Nephron progenitor cell (in vitro differentiated cells): ENCODE measurements around the gene HNRNPD.
"Not testable (repeated sequence)": the region's sequence is repeated elsewhere in the genome, so short reads cannot be mapped to it uniquely, and the experiment has no call there.

Experiments used
- DNase-seq: peaks from one replicate; pipeline ENCODE4 v3.0.0; 2021
- H3K27ac Mint-ChIP-seq: 2 replicates; pipeline ENCODE4 v1.8.0; 2021; ENCODE audit warnings: mild to moderate bottlenecking, moderate library complexity, mixed read lengths
- H3K27me3 Mint-ChIP-seq: 2 replicates; pipeline ENCODE4 v1.8.0; 2021; ENCODE audit warnings: mild to moderate bottlenecking, low read depth, mixed read lengths; ENCODE audit not compliant: poor library complexity
- H3K36me3 Mint-ChIP-seq: 2 replicates; pipeline ENCODE4 v1.8.0; 2021; ENCODE audit warnings: low read depth, mixed read lengths
- H3K4me1 Mint-ChIP-seq: 2 replicates; pipeline ENCODE4 v1.8.0; 2021; ENCODE audit warnings: mixed read lengths
- H3K4me3 Mint-ChIP-seq: 2 replicates; pipeline ENCODE4 v1.8.0; 2021; ENCODE audit warnings: mild to moderate bottlenecking, moderate library complexity, mixed read lengths
- H3K9me3 Mint-ChIP-seq: 2 replicates; pipeline ENCODE4 v1.8.0; 2021; ENCODE audit warnings: mild to moderate bottlenecking, moderate library complexity, mixed read lengths
- CTCF ChIP-seq: fragments of 200-600 bp; sonication (generic); IDR thresholded peaks from 2 replicates; pipeline ENCODE4 v1.5.0; 2021; ENCODE audit warnings: antibody characterized with exemption

The HNRNPD gene

GRCh38 chr4:82388405-82388804, 14.6 kb upstream of the HNRNPD start:
- no peak overlapping the region for H3K27ac Mint-ChIP-seq
- no peak overlapping the region for H3K4me3 Mint-ChIP-seq
- peaks cover 9% of the 10 kb centered on the region for H3K36me3 Mint-ChIP-seq
- no peaks in the 10 kb centered on the region for H3K4me1 Mint-ChIP-seq
- no peak for TF ChIP-seq CTCF
- peaks cover 27% of the 10 kb centered on the region for H3K9me3 Mint-ChIP-seq
- H3K27me3 Mint-ChIP-seq: peaks cover 9% of the 10 kb centered on the region
- DNase-seq: no peak

- not testable (repeated sequence) for H3K27ac Mint-ChIP-seq, DNase-seq, H3K36me3 Mint-ChIP-seq, H3K27me3 Mint-ChIP-seq, H3K4me3 Mint-ChIP-seq, H3K4me1 Mint-ChIP-seq
- H3K9me3 Mint-ChIP-seq: peaks cover 27% of the 10 kb centered on the region
Observed at GRCh38 chr4:82386312-82386711, 12.5 kb upstream of the HNRNPD start.

GRCh38 chr4:82382751-82383150, 9.0 kb upstream of the HNRNPD start:
- Mint-ChIP-seq H3K9me3 (peaks cover 28% of the 10 kb centered on the region), H3K4me1 (peaks cover 21% of the 10 kb centered on the region), H3K36me3 (peaks cover 11% of the 10 kb centered on the region), H3K27me3 (peaks cover 6% of the 10 kb centered on the region), H3K4me3 (no peak overlapping the region), H3K27ac (no peak overlapping the region)
- no peak for DNase-seq
- TF ChIP-seq CTCF: no peak

- H3K27me3 Mint-ChIP-seq: peaks cover 3% of the 10 kb centered on the region
- no peak for TF ChIP-seq CTCF
- DNase-seq: no peak
- no peak overlapping the region for H3K27ac Mint-ChIP-seq
- peaks cover 21% of the 10 kb centered on the region for H3K4me1 Mint-ChIP-seq
- H3K36me3 Mint-ChIP-seq: peaks cover 17% of the 10 kb centered on the region
- H3K4me3 Mint-ChIP-seq: no peak overlapping the region
- H3K9me3 Mint-ChIP-seq: peaks cover 28% of the 10 kb centered on the region
Observed at GRCh38 chr4:82381661-82382296, 8.0 kb upstream of the HNRNPD start.

GRCh38 chr4:82381235-82381634, 7.4 kb upstream of the HNRNPD start:
- peaks cover 25% of the 10 kb centered on the region for H3K4me1 Mint-ChIP-seq

GRCh38 chr4:82380831-82381230, 7.0 kb upstream of the HNRNPD start:
- no peak overlapping the region for H3K4me3 Mint-ChIP-seq
- H3K9me3 Mint-ChIP-seq: peaks cover 29% of the 10 kb centered on the region
- TF ChIP-seq CTCF: no peak
- DNase-seq: no peak
- H3K27ac Mint-ChIP-seq: peak overlapping the region; percentile 45
- H3K4me1 Mint-ChIP-seq: peaks cover 29% of the 10 kb centered on the region
- H3K36me3 Mint-ChIP-seq: peaks cover 26% of the 10 kb centered on the region
- H3K27me3 Mint-ChIP-seq: no peaks in the 10 kb centered on the region

More at GRCh38 chr4:82381235-82381634, 7.4 kb upstream of the HNRNPD start:
- no peak overlapping the region for H3K4me3 Mint-ChIP-seq
- no peaks in the 10 kb centered on the region for H3K27me3 Mint-ChIP-seq
- H3K36me3 Mint-ChIP-seq: peaks cover 22% of the 10 kb centered on the region
- peaks cover 27% of the 10 kb centered on the region for H3K9me3 Mint-ChIP-seq
- no peak overlapping the region for H3K27ac Mint-ChIP-seq
- no peak for DNase-seq
- no peak for TF ChIP-seq CTCF
